HepG2 (cell line): ENCODE measurements around the gene NME4. TPM values are rescaled to one million over a fixed set of nuclear protein-coding genes. Genes with fewer than 3 reads are reported as not detected.

Experiments
- CCAR2 ChIP-seq: fragments of 200-400 bp; formaldehyde crosslinking; optimal IDR thresholded peaks from 2 replicates; pipeline ENCODE3; 2018; ENCODE audit warnings: low read depth, mild to moderate bottlenecking, low read length, moderate library complexity
- GFI1 ChIP-seq: sonication (generic); formaldehyde crosslinking; IDR thresholded peaks from 2 replicates; pipeline ENCODE4 v1.5.0; 2020; ENCODE audit warnings: missing genetic modification reagents, mild to moderate bottlenecking, borderline replicate concordance
- GLI4 ChIP-seq: sonication (generic); formaldehyde crosslinking; IDR thresholded peaks from 2 replicates; pipeline ENCODE4 v1.5.1; 2020; ENCODE audit warnings: missing genetic modification reagents, mild to moderate bottlenecking, moderate library complexity, borderline replicate concordance
- MEIS2 ChIP-seq: sonication (generic); formaldehyde crosslinking; IDR thresholded peaks from 2 replicates; pipeline ENCODE4 v1.9.0; 2021; ENCODE audit warnings: mild to moderate bottlenecking, missing genetic modification reagents
- NAIF1 ChIP-seq: sonication (generic); formaldehyde crosslinking; IDR thresholded peaks from 2 replicates; pipeline ENCODE4 v1.5.0; 2020; ENCODE audit warnings: mild to moderate bottlenecking, missing genetic modification reagents, borderline replicate concordance
- PHF21A ChIP-seq: sonication (generic); formaldehyde crosslinking; IDR thresholded peaks from 2 replicates; pipeline ENCODE4 v1.5.0; 2020; ENCODE audit warnings: mild to moderate bottlenecking, missing genetic modification reagents
- RBFOX2 ChIP-seq: fragments of 200-400 bp; formaldehyde crosslinking; IDR thresholded peaks from 2 replicates; pipeline ENCODE4 v1.6.1; 2017; ENCODE audit warnings: low read depth, mild to moderate bottlenecking, low read length
- SETDB1 ChIP-seq: sonication (generic); formaldehyde crosslinking; IDR thresholded peaks from 2 replicates; pipeline ENCODE4 v1.5.1; 2020; ENCODE audit warnings: missing genetic modification reagents, mild to moderate bottlenecking, borderline replicate concordance
- TP53 ChIP-seq: sonication (generic); formaldehyde crosslinking; conservative IDR thresholded peaks from 2 replicates; pipeline ENCODE4 v1.4.0; 2020; ENCODE audit warnings: missing genetic modification reagents
- ZNF12 ChIP-seq: sonication (generic); formaldehyde crosslinking; IDR thresholded peaks from 2 replicates; pipeline ENCODE4 v1.5.0; 2020; ENCODE audit warnings: missing genetic modification reagents
- ZNF180 ChIP-seq: sonication (generic); formaldehyde crosslinking; IDR thresholded peaks from 2 replicates; pipeline ENCODE4 v1.4.0; 2020; ENCODE audit warnings: low read depth, missing genetic modification reagents, borderline replicate concordance
- ZNF383 ChIP-seq: sonication (generic); formaldehyde crosslinking; IDR thresholded peaks from 2 replicates; pipeline ENCODE4 v1.4.0; 2020; ENCODE audit warnings: missing genetic modification reagents, mild to moderate bottlenecking, borderline replicate concordance
- ZNF44 ChIP-seq: sonication (generic); formaldehyde crosslinking; IDR thresholded peaks from 2 replicates; pipeline ENCODE4 v1.5.1; 2020; ENCODE audit warnings: mild to moderate bottlenecking, missing genetic modification reagents
- ZNF558 ChIP-seq: sonication (generic); formaldehyde crosslinking; IDR thresholded peaks from 2 replicates; pipeline ENCODE4 v1.9.0; 2022; ENCODE audit warnings: mild to moderate bottlenecking, missing genetic modification reagents, borderline replicate concordance
- ZNF614 ChIP-seq: IDR thresholded peaks from 2 replicates; pipeline ENCODE4 v1.6.1; 2018; ENCODE audit warnings: missing biosample characterization, missing genetic modification reagents, inconsistent platforms, borderline replicate concordance
- polyA plus RNA-seq, 8 experiments: library from polyadenylated mRNA; depleted of rRNA in 3 of 8; stranded (reverse) in 7 of 8; unstranded in 1 of 8; fragments of >200 nt; fragmentation: Illumina TruSeq in 4 of 8; extraction: Trizol in 4 of 8; gene quantifications; 2 replicates each; pipeline versions ENCODE4 v1.2.1 to v1.2.3, GENCODE V29; 2011 to 2016; ENCODE audit warnings: low read depth in 4 of 8, missing spikeins in 1 of 8, mixed read lengths in 1 of 8; ENCODE audit not compliant: insufficient read depth in 1 of 8
- total RNA-seq, 5 experiments: library from RNA; depleted of rRNA; stranded (reverse); fragments of >200 nt; fragmentation: Illumina TruSeq; extraction: Trizol; gene quantifications; 2 replicates each; pipeline ENCODE4 v1.2.3, GENCODE V29; 2016; ENCODE audit warnings: low read depth in 1 of 5
- TF ChIP-seq, protein P1 (sequence below): IDR thresholded peaks from 2 replicates; pipeline ENCODE4 v1.6.1; 2016; ENCODE audit warnings: low read depth, missing genetic modification reagents, missing compliant biosample characterization
- TF ChIP-seq, protein P2 (sequence below): sonication (generic); formaldehyde crosslinking; IDR thresholded peaks from 2 replicates; pipeline ENCODE4 v1.8.1; 2023; ENCODE audit warnings: mild to moderate bottlenecking, moderate library complexity, missing genetic modification reagents
- TF ChIP-seq, protein P3 (sequence below): sonication (generic); formaldehyde crosslinking; IDR thresholded peaks from 2 replicates; pipeline ENCODE4 v1.5.0; 2020; ENCODE audit warnings: mild to moderate bottlenecking, missing genetic modification reagents, moderate library complexity
- TF ChIP-seq, protein P4 (sequence below): sonication (generic); formaldehyde crosslinking; IDR thresholded peaks from 2 replicates; pipeline ENCODE4 v1.4.0; 2020; ENCODE audit warnings: missing genetic modification reagents, borderline replicate concordance

Gene NME4
- total and polyA plus RNA-seq, 2 of the 13 experiments (the other 11 are each of a cell fraction or from before 2014, with no cell fraction given) = 121 to 263 TPM

- TF ChIP-seq, protein P1, sequence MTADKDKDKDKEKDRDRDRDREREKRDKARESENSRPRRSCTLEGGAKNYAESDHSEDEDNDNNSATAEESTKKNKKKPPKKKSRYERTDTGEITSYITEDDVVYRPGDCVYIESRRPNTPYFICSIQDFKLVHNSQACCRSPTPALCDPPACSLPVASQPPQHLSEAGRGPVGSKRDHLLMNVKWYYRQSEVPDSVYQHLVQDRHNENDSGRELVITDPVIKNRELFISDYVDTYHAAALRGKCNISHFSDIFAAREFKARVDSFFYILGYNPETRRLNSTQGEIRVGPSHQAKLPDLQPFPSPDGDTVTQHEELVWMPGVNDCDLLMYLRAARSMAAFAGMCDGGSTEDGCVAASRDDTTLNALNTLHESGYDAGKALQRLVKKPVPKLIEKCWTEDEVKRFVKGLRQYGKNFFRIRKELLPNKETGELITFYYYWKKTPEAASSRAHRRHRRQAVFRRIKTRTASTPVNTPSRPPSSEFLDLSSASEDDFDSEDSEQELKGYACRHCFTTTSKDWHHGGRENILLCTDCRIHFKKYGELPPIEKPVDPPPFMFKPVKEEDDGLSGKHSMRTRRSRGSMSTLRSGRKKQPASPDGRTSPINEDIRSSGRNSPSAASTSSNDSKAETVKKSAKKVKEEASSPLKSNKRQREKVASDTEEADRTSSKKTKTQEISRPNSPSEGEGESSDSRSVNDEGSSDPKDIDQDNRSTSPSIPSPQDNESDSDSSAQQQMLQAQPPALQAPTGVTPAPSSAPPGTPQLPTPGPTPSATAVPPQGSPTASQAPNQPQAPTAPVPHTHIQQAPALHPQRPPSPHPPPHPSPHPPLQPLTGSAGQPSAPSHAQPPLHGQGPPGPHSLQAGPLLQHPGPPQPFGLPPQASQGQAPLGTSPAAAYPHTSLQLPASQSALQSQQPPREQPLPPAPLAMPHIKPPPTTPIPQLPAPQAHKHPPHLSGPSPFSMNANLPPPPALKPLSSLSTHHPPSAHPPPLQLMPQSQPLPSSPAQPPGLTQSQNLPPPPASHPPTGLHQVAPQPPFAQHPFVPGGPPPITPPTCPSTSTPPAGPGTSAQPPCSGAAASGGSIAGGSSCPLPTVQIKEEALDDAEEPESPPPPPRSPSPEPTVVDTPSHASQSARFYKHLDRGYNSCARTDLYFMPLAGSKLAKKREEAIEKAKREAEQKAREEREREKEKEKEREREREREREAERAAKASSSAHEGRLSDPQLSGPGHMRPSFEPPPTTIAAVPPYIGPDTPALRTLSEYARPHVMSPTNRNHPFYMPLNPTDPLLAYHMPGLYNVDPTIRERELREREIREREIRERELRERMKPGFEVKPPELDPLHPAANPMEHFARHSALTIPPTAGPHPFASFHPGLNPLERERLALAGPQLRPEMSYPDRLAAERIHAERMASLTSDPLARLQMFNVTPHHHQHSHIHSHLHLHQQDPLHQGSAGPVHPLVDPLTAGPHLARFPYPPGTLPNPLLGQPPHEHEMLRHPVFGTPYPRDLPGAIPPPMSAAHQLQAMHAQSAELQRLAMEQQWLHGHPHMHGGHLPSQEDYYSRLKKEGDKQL (CRISPR knock-in tag) = no peak
- TF ChIP-seq ZNF558 (CRISPR knock-in tag) = no peak
- TF ChIP-seq PHF21A (CRISPR knock-in tag) = no peak; the same call in none of the 2 replicates
- no peak for TF ChIP-seq CCAR2
- TF ChIP-seq MEIS2 = no peak
- no peak for TF ChIP-seq ZNF383 (CRISPR knock-in tag)
- peak; percentile 81 for TF ChIP-seq GFI1 (CRISPR knock-in tag)
- peak; percentile 52 for TF ChIP-seq RBFOX2
- TF ChIP-seq, protein P2, sequence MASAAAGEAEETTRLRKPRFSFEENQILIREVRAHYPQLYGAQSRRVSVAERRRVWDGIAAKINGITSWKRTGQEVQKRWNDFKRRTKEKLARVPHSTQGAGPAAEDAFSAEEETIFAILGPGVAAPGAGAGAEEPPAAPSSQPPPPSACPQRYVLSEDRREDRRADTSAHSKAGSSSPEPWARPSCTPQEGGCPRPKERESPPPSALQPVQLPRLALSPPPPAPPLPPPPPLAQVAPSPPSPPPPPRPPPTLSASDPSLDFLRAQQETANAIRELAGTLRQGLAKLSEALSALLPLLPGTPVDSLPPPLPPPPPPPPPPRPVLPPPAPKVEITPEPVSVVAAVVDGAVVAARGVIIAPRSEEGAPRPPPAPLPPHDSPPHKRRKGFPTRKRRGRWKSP (CRISPR knock-in tag) = peak; percentile 56; the same call in 1 of the 2 replicates
- 0 out of 2 replicates have a peak, but pooled peaks have one; percentile 1 for TF ChIP-seq ZNF12
- TF ChIP-seq SETDB1 (CRISPR knock-in tag) = no peak
- TF ChIP-seq, protein P3, sequence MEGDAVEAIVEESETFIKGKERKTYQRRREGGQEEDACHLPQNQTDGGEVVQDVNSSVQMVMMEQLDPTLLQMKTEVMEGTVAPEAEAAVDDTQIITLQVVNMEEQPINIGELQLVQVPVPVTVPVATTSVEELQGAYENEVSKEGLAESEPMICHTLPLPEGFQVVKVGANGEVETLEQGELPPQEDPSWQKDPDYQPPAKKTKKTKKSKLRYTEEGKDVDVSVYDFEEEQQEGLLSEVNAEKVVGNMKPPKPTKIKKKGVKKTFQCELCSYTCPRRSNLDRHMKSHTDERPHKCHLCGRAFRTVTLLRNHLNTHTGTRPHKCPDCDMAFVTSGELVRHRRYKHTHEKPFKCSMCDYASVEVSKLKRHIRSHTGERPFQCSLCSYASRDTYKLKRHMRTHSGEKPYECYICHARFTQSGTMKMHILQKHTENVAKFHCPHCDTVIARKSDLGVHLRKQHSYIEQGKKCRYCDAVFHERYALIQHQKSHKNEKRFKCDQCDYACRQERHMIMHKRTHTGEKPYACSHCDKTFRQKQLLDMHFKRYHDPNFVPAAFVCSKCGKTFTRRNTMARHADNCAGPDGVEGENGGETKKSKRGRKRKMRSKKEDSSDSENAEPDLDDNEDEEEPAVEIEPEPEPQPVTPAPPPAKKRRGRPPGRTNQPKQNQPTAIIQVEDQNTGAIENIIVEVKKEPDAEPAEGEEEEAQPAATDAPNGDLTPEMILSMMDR = 0 out of 2 replicates have a peak, but pooled peaks have one; percentile 8
- no peak for TF ChIP-seq ZNF44
- TF ChIP-seq, protein P4, sequence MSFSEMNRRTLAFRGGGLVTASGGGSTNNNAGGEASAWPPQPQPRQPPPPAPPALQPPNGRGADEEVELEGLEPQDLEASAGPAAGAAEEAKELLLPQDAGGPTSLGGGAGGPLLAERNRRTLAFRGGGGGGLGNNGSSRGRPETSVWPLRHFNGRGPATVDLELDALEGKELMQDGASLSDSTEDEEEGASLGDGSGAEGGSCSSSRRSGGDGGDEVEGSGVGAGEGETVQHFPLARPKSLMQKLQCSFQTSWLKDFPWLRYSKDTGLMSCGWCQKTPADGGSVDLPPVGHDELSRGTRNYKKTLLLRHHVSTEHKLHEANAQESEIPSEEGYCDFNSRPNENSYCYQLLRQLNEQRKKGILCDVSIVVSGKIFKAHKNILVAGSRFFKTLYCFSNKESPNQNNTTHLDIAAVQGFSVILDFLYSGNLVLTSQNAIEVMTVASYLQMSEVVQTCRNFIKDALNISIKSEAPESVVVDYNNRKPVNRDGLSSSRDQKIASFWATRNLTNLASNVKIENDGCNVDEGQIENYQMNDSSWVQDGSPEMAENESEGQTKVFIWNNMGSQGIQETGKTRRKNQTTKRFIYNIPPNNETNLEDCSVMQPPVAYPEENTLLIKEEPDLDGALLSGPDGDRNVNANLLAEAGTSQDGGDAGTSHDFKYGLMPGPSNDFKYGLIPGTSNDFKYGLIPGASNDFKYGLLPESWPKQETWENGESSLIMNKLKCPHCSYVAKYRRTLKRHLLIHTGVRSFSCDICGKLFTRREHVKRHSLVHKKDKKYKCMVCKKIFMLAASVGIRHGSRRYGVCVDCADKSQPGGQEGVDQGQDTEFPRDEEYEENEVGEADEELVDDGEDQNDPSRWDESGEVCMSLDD (CRISPR knock-in tag) = no peak
- no peak for TF ChIP-seq ZNF614
- TF ChIP-seq NAIF1 = 0 out of 2 replicates have a peak, but pooled peaks have one; percentile 3
- TF ChIP-seq GLI4 (CRISPR knock-in tag) = no peak
- no peak for TF ChIP-seq ZNF180 (CRISPR knock-in tag)
- no peak for TF ChIP-seq TP53 (CRISPR knock-in tag)
These were observed 8.0 kb downstream of the NME4 start (continued) for GRCh38 chr16:404971-405486.
